Stimulated activated CD4-positive, alpha-beta T cell treated with anti-CD3 and anti-CD28 coated beads, Interleukin-4, amount 100 ng/mL, for 24 hours (primary cell): ENCODE results near the gene CLK2.

Experiments used
- DNase-seq: peaks from one replicate; pipeline ENCODE4 v3.0.0-alpha.2; 2020

The CLK2 gene

GRCh38 chr1:155273343-155274245, at the start of gene CLK2:
TSS of gene CLK2 (minus strand) at chr1:155273504. CDS start at chr1:155270977, 2,527 bp downstream.
- peak; percentile 96 for DNase-seq

GRCh38 chr1:155322571-155322952, 49.3 kb upstream of the CLK2 start:
- DNase-seq: no peak

GRCh38 chr1:155321639-155322503, 48.6 kb upstream of the CLK2 start:
- DNase-seq: no peak

GRCh38 chr1:155320661-155321617, 47.6 kb upstream of the CLK2 start, which contains the start of gene RUSC1:
TSS of gene RUSC1 (plus strand) at chr1:155320894. CDS start at chr1:155321774, 880 bp downstream.
- DNase-seq: peak; percentile 72

- no peak for DNase-seq
Observed at GRCh38 chr1:155320252-155320651, 46.9 kb upstream of the CLK2 start.

GRCh38 chr1:155319536-155319935, 46.2 kb upstream of the CLK2 start:
- no peak for DNase-seq

GRCh38 chr1:155318082-155318481, 44.8 kb upstream of the CLK2 start:
- DNase-seq: no peak

- no peak for DNase-seq
Observed at GRCh38 chr1:155316922-155317321, 43.6 kb upstream of the CLK2 start.

GRCh38 chr1:155313261-155313660, 40.0 kb upstream of the CLK2 start:
- DNase-seq: no peak

- no peak for DNase-seq
Observed at GRCh38 chr1:155309423-155310021, 36.2 kb upstream of the CLK2 start.

GRCh38 chr1:155308493-155309422, 35.5 kb upstream of the CLK2 start, which contains the start of gene FDPS:
TSS of gene FDPS (plus strand) at chr1:155308866. CDS start at chr1:155309790, 924 bp downstream.
- peak; percentile 98 for DNase-seq

GRCh38 chr1:155307247-155307740, 34.0 kb upstream of the CLK2 start:
- DNase-seq: no peak

- no peak for DNase-seq
Observed at GRCh38 chr1:155305881-155306391, 32.6 kb upstream of the CLK2 start.

- DNase-seq: no peak
Observed at GRCh38 chr1:155304558-155305063, 31.3 kb upstream of the CLK2 start.

- DNase-seq: no peak
Observed at GRCh38 chr1:155301342-155301841, 28.1 kb upstream of the CLK2 start, which contains the start of gene PKLR. TSS of gene PKLR (minus strand) at chr1:155301438. CDS start at chr1:155301395, 43 bp downstream.

GRCh38 chr1:155300553-155301329, 27.4 kb upstream of the CLK2 start:
- DNase-seq: no peak

- DNase-seq: no peak
Observed at GRCh38 chr1:155300024-155300423, 26.7 kb upstream of the CLK2 start.

- DNase-seq: no peak
Observed at GRCh38 chr1:155297384-155297783, 24.1 kb upstream of the CLK2 start.

GRCh38 chr1:155296661-155297060, 23.4 kb upstream of the CLK2 start:
- no peak for DNase-seq
